ENCODE measurements around the gene STRBP. TPM values are rescaled to one million over a fixed set of nuclear protein-coding genes. Genes with fewer than 3 reads are reported as not detected.
A peak's percentile ranks its signal among the peaks of the same experiment; 100 is the strongest.

The STRBP gene
- total RNA-seq, 1 experiment from 2014 or later: 59.3 TPM

DNA sequence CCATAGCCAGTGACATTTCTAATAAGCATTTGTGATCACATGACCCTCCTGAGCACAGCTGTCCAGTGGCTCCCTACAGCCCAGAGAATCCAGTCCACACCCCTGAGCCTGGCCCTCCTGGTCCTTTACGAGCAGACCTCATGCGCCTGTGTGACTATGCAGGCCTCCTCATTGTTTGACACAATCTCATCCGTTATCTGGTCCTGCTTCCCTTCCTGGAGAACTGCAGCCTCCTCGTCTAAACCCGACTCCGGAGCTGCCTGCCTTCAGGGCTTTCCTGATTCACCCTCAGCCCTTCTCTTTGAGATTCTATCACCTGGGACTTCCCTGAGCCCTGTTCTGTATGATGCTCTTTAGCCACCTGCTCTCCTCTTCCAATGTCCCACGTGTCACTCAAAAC is 155.2 kb downstream of the STRBP start:
- in situ Hi-C loops (cut with HindIII; ENCODE audit: low sequenced_read_pairs): no loop called here
- DNase-seq (ENCODE audit: low spot score): no peak

GRCh38 chr9:123112015-123112975 is 156.1 kb downstream of the STRBP start:
- peak; percentile 70 for DNase-seq (ENCODE audit: low spot score)
- in situ Hi-C loops (cut with HindIII; ENCODE audit: low sequenced_read_pairs): no loop called here

DNA sequence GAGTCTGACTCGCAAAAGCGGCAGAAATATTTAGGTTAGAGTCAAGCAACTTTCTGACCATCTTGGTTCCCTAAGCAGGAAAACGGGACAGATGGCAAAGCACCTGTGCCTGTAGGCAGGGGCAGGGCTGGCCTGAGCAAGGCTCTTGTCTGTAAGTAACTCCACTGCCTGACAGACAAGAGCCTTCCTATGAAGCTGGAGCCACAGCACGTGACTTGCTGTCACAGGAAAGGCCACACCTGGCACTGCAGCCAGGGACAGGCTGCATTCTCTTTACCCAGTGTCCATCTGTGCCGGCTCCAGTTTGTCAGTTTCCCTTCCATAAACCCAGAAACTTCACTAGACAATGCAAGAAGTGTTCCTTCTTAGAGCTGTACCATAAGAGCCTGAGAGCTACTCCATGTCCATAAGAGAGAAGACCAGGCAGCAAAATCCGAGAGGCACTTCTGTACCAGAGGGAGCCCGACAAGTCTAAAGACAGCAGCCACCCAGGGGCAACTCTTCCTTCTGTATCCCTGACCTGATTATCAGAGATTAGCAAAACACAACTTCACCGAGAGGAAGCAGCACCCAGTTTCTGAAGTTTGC is 156.9 kb downstream of the STRBP start:
- in situ Hi-C loops (cut with HindIII; ENCODE audit: low sequenced_read_pairs): no loop called here
- DNase-seq (ENCODE audit: low spot score): peak; percentile 86

- in situ Hi-C loops (cut with HindIII; ENCODE audit: low sequenced_read_pairs): no loop called here
- DNase-seq (ENCODE audit: low spot score): no peak
Measured at GRCh38 chr9:123109540-123110279, 158.7 kb downstream of the STRBP start.

DNA sequence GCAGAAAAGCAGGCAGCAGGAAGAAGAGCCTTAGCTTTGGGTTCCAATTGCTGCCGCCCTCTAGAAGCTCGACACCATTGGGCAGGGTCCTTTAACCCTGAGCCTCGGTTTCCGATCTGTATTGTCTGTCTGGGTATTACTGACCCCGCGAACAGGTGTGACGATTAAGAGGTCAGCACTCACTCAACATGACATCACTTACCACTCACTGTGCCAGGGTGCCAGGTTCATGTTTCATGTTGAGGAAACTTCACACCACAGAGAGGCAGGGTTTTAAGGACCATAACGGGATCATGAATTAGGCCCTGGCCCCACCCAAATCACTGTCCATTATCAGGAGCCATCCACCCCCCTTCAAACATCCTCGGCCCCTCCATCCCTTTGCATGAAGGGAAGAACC is 159.4 kb downstream of the STRBP start:
- in situ Hi-C loops (cut with HindIII; ENCODE audit: low sequenced_read_pairs): no loop called here
- DNase-seq (ENCODE audit: low spot score): no peak

DNA sequence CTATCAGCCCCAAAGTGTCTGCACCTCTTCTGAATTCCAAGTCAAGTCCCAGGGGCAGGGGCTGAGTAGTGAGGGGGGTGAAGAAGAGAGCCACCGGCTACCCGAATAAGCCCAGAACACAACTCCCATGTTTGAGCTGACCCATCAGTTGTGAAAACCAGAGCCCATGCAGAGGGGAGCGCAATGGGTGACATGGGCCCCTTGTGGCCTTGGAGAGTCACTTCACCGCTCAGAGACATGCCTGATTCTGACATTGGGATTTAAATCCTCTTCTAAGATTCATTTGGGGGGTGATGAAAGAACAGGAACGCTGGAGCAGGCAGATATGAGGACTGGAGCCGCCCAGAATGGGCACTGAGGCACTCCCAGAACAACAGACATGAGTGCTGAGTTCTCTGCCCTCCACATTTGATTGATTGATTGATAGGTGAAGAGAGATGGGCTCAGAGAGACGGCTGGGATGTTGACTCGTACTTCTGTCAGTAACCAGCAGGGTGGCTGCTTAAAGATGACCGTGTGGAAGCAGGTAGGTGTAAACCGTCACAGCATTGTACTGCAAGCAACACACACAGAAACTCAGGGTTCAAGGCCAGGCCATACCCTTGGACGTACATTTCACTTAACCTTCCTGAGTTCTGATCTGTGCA is 160.6 kb downstream of the STRBP start:
- in situ Hi-C loops (cut with HindIII; ENCODE audit: low sequenced_read_pairs): no loop called here
- no peak for DNase-seq (ENCODE audit: low spot score)

GRCh38 chr9:123105490-123105889 is 162.9 kb downstream of the STRBP start:
- no peak for DNase-seq (ENCODE audit: low spot score)
- in situ Hi-C loops (cut with HindIII; ENCODE audit: low sequenced_read_pairs): no loop called here

- no peak for DNase-seq (ENCODE audit: low spot score)
- in situ Hi-C loops (cut with HindIII; ENCODE audit: low sequenced_read_pairs): no loop called here
Measured at GRCh38 chr9:123104807-123105206, 163.6 kb downstream of the STRBP start.

- in situ Hi-C loops (cut with HindIII; ENCODE audit: low sequenced_read_pairs): no loop called here
- peak; percentile 42 for DNase-seq (ENCODE audit: low spot score)
Measured at GRCh38 chr9:123102375-123103113, 165.8 kb downstream of the STRBP start.

DNA sequence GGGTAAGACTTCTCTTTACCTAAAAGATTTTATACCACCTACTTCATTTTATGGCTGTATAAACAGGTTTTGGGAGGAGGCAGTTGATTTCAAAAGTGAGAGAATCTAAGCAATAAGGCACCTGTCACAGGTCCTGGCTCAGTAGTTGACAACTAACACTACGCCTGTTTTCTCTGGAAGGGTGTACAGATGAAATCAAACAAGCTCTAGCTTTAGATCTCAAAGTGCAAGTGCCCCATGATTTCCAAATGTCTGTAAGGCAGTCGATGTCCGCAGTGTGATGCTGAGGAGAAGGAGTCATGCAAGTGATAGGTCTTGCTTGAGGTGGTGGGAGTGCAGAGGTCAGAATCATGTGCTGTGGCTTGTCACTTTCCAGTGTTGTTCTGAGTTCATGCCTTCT is 168.8 kb downstream of the STRBP start:
- DNase-seq (ENCODE audit: low spot score): no peak
- in situ Hi-C loops (cut with HindIII; ENCODE audit: low sequenced_read_pairs): no loop called here

DNA sequence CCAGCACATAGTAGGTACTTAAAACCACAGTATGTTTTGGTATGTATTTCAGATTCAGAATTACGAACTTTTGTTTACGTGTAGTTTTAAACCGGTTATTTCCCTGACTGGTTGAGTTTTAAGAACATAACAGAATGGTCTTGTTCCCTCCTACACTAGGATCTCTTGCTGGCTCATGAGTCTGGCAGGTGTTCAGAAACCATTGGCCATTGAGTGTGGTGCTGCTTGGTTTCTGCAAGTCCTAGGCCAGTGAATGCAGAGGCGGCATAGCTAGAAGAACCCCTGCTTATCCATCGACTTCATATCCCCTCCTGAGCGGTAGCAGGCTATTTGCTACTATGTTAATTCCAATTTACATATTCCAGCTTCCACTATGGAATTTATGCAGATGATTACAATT is 169.3 kb downstream of the STRBP start:
- DNase-seq (ENCODE audit: low spot score): no peak
- in situ Hi-C loops (cut with HindIII; ENCODE audit: low sequenced_read_pairs): no loop called here

- DNase-seq (ENCODE audit: low spot score): no peak
- in situ Hi-C loops (cut with HindIII; ENCODE audit: low sequenced_read_pairs): no loop called here
Measured at GRCh38 chr9:123098096-123098459, 170.3 kb downstream of the STRBP start.

- DNase-seq (ENCODE audit: low spot score): no peak
- in situ Hi-C loops (cut with HindIII; ENCODE audit: low sequenced_read_pairs): no loop called here
Measured at GRCh38 chr9:123097430-123098095, 170.8 kb downstream of the STRBP start.

DNA sequence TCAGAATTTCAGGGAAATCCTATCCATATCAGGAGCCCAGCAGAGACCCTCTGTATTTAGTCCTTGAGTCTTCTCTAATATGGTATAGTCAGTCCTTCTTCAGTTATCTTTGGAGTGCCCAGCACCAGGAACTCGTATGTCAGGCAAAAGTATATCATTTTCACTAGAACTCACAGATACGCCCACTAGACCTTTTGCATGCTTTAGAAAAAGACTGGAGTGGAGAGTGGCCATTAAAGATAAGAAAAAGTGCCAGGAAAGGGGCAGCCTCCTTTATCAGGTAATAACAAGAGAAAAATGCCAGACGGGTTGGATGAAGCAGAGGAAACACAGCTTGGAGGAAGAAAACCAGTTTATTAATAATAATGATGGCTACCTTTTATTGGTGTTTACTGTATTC is 171.4 kb downstream of the STRBP start:
- in situ Hi-C loops (cut with HindIII; ENCODE audit: low sequenced_read_pairs): no loop called here
- DNase-seq (ENCODE audit: low spot score): no peak

DNA sequence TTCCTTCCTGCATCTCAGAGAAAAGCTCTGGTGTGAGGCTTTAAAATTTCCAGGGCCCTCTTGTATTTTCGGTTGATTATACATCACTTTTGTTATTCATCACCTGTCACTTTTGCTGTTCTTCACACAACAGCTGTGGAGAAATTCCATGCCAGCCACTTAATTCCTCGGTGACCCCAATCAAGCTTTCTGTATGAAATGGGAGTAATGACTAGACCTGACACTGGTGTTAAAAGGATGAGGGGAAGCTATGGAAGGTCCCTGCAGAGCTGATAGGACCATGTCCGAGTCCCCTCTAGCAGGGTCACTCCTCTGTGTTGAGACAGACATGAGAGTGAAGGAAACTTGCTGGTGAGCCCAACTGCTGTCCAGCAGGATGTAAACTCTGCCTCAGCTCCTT is 175.2 kb downstream of the STRBP start:
- in situ Hi-C loops (cut with HindIII; ENCODE audit: low sequenced_read_pairs): no loop called here
- no peak for DNase-seq (ENCODE audit: low spot score)

- DNase-seq (ENCODE audit: low spot score): no peak
- in situ Hi-C loops (cut with HindIII; ENCODE audit: low sequenced_read_pairs): no loop called here
Measured at GRCh38 chr9:123091459-123091858, 176.9 kb downstream of the STRBP start.

- in situ Hi-C loops (cut with HindIII; ENCODE audit: low sequenced_read_pairs): no loop called here
- no peak for DNase-seq (ENCODE audit: low spot score)
Measured at GRCh38 chr9:123090956-123091355, 177.4 kb downstream of the STRBP start.

- DNase-seq (ENCODE audit: low spot score): no peak
- in situ Hi-C loops (cut with HindIII; ENCODE audit: low sequenced_read_pairs): no loop called here
Measured at GRCh38 chr9:123090198-123090896, 178.0 kb downstream of the STRBP start.
